UCSD-AML1 (cell line): Measurements from ENCODE around the gene LRRK1.

Experiments used
- DNase-seq: peaks from one replicate; lab custom pipeline; 2025; ENCODE audit not compliant: unreplicated experiment; lab: John Stamatoyannopoulos, UW

LRRK1 gene

DNA sequence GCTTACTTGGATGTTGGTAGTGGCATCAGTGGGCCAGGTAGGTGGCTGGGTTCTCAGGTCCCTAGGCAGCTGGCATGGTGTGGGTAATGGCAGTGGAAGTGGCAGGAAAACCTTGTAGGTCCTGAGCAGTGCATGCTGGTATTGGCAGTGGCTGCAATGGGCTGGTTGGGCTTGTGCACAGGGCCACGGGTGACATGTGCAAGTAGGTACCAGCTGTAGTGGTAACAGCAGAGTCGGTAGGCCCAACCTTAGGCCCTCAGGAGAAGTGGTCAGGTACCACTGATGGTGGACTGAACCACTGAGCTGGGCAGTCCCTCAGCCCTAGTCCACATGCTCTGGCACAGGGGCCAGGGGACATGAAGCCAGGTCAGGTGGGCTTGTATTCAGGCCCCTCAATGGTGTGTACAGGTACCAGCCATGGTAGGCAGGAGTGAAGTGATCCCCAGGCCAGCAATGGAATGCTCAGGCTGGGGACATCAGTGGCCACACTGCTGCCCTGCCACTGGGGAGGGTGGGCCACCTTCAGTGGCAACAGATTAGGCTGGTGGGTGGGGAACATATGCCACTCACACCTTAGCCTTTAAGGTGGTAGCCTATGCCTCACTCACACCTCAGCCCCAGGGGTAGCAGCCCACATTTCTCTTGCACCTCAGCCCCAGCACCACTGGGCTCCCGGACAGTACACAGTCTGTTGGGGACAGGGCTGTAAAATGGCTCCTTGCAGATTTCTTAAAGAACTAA lies 118.1 kb downstream of the LRRK1 start:
- no peak for DNase-seq

DNA sequence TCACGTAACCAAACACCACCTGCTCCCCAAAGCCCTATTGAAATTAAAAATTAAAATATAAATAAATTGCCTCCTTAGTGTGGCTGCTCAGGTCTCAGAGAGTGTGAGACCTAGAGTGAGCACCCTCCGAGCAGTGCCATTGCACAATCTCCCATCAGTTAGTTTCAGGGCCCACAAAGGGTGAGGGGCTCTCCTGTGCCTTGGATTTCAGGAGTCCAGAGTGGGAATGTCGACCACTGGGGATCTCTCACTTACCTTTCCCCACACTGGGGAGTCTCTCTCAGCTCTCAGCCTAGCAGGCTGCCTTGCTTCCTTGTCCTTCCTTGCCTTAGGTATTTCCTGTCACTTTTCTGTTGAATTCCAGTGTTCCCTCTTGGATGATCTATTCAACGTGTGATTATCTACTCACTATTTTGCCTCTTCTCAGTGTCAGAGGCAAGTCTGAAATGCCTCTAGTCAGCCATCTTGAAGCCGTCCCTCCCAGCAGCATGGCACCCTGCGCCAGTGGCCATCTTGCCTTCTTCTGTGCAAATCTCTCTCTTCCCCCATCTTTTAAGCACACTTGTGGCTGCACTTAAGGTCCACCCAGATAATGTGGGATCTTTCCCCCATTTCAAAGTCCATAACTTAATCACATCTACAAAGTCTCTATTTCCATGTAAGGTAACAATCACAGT lies 119.3 kb downstream of the LRRK1 start:
- no peak for DNase-seq

DNA sequence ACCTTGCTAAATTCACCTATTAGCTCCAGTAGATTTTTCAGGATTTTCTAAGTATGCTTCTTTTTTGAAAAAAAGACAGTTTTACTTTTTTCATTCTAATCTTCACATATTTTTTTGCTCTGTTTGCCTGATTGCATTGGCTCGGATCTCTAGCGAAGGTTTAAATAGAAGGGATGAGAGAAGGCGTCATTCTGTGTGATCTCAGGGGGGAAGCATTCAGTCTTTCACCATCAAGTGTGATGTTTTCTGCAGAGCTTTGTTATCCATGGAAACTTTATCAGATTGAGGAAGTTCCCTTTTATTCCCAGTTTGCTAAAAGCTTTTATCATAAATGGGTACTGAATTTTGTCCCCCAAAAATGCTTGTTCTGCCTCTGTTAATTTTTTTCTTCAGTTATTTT lies 120.3 kb downstream of the LRRK1 start:
- no peak for DNase-seq

DNA sequence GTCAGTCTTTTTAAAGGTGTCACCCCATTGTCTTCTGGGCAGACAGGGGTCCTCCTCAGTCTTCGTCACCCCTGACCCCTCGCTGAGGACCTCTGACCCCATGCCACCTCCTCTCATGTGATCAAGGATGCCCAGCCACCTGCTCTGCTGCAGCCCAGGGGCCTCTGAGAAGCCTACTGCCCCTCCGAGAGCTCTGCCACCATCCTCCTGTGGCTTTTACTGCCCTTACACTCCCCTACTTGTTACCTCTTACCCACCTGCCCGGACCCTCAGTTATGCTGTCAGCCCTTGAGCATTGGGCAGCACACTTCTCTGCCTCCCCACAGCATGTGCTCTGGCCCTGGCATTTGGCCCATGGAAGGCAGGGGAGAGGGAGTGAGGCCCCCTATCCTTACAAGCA lies 123.2 kb downstream of the LRRK1 start:
- DNase-seq, result no peak

DNA sequence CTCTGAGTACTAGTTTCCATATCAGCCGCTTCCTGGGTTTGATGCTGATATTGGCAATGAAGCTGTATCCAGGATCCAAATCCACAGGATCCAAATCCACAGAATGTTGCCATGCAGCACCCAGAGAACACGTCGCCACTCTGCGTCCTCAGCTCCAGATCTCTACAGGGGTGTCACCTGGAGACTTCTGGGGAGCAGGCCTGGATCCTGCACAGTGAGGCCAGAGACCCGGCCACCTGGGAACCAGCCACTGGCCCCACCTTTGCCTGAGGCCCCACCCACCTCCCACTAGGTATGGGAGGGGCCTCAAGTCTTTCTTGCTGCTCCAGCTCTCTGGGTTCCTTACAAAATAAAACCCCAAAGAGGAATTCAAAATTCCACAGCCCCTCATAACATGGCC lies 123.9 kb downstream of the LRRK1 start:
- no peak for DNase-seq

DNA sequence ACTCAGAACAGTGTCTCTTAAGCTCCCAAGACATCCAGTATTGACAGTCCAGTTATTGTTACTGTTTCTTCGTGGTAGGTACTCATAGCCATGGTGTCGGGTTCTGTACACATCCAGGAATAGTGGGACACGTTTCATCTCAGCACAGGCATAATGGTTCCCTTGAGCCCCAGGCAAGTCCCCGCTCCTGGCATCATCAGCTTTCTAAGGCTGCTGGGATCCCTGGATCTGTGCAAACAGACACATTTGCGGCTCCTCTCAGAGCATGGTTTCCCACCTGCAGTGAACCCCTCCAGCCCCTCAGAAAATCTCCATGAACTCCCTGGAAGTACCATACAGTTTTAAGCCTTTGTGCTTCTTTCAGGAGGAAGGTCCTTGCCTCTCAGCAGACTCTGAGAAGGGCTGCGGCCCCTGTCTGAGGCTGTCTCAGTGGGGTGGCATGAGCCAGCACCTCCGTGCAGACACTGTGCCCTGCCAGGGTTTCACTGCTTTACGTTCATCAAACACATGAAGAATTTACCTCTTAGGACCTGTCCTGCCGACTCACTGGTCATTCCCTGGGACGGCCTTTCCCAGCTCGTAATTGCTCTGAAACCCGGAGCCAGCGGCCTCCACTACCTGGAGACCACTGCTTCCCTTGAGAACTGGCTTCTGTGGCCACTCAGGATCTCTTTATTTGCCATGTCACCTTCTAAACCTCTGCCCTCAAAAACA lies 124.9 kb downstream of the LRRK1 start:
- no peak for DNase-seq

DNA sequence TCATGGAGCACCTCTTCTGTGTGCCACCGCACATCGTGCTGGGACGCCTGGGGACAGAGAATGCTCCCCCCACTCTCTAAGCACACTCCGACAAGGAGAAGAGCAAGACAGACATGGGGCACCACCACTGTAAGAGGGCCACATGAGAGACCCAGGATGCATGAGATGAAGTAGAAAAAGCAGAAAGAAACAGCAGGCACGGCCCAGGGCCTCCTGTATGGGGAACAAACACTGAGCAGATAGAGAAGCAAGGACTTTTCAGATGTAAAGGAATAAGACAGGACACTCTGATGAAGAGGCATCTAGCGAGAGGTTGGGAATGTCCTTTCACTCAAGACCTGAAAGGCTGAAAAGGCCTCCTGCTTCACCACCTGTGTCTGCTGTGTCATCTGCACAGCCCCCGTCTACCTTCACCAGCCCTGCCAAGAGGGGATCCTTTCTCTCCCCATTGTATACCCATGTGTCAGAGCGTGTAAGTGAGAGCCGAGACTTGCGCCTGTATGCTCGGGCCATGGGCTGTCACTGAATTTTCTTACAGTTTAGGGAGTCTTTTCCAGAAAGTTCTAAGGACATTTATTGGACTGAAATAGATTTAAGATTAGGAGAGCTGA lies 125.6 kb downstream of the LRRK1 start:
- DNase-seq, result no peak

DNA sequence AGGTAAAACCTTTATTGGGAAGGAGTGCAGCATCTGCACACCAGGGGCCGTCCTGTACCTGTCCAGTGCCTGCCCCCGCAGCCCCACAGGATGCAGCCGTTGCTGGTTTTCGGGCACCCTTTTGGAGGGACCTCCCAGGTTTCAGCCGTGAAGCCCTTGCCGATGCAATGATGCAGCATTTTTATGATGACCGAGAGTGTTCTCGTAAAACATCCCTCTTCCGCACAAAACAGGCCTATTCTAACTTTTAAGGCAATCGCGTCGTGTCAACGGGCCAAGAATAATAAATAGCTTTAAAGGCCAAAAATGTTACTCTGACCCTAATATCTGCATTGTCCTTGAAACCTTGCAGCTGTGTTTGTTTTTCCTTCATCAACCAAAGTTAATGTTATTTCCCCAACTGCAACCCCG lies 126.1 kb downstream of the LRRK1 start:
- no peak for DNase-seq

DNA sequence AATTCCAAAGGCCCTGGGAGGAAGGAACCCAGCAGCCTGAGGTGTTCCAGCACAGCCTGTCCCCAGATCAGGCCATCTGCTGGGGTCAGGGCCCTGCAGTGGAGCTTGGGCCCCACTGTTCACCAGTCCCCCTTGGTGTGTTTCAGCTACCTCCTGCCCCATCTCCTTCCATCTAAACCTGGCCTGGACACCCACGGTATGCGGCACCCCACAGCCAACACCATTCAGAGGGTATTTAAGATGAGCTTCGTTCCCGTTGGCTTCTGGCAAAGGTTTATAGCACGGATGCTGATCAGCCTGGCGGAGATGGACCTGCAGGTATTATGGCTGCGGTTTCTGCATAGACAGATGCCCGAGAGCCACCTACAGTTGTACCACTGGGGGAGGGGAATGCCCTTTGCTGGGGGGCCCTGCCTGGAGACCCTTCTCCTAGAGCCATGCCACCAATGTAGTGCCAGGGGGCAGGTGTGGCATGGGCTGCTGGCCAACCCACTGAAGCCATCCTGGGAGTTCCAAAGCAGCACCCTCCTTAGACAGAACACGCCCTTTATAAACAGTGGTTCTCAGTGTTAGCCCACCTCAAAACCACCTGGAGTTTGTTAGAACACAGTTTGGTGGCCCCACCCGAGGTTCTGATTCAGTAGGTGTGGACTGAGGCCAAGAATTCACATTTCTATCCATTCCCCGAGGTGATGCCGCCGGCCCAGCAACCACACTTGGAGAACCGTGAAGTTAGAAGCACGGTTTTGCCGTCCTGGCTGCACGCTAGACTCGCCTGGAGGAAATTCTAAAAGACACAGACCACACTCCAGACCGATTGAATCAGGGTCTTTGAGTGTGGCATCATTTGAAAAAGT lies 126.9 kb downstream of the LRRK1 start:
- DNase-seq, result no peak

DNA sequence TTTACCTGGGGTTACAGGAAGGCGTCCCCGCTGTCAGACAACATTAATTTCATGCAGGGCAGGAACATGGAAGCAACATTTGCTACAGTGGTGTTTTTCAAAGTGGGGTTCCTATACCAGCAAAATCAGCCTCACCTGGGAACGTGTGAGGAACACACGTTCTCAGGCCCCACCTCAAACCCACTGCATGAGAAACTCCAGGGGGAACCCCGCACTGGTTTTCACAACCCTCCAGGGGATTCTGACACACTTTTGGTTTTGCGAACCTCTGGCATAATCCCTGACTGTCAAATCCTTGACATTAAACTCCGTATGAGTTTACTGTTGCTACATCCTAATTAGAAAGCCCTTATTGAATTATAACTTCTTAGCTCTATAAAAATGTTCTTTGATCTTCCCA lies 127.7 kb downstream of the LRRK1 start:
- DNase-seq, result no peak

DNA sequence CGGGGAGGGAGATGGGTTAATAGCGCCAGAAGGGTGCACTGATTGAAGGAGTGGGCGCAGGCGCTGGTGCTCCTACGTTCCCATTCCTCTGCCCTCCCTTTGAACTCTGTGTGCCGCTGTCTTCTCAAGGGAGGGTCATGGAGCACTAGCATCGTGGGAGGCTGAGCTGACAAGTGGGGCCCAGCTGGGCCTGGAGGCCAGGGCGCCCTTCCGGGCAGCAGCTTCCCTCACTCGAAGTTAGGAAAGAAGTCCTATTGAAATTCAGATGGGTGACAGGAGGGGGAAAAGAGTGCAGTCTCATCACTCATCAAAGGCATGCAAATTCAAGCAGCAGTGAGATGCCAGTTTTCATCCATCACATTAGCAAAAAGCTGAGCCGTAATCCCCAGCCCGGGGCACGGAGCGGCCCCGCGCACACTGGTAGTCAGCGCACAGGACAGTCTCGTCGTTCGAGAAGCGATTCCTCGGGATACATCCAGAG lies 128.2 kb downstream of the LRRK1 start:
- no peak for DNase-seq

DNA sequence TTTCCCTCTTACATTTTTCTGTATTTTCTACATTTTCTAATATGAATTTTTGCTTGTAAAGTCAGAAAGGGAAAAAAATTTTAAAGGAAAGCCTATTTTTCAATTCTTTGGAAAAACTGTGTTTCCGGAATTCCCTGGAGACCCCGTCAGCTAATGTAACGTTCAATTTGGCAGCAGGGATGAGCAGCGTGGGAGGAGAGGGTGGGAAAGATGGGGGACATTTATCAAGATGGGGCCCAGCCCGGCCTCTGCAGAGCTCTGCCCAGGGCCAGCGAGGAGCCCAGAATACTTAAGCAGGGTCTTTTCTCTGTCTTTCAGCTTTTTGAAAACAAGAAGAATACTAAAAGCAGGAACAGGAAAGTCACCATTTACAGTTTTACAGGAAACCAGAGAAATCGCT lies 129.0 kb downstream of the LRRK1 start:
- no peak for DNase-seq

DNA sequence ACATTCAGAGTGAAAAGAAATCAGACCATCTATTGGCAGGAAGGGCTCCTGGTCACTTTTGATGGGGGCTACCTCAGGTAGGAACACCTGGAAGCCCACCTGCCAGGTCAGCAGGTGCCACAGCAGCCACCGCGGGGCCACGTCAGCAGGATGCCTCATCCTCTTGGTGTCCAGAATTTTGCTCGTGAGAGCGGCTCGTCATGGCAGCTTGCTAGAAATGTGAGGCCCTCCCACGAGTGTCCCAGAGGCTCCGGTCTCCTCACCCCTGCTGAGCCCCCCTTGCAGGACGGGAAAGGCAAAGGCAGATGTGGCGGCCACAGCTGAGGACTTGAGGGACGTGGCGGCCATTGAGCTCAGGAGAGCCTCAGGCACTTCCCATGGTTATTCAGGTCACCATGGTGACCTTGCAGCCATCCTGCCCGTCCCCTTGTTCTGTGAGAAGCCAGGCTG lies 129.4 kb downstream of the LRRK1 start:
- no peak for DNase-seq

DNA sequence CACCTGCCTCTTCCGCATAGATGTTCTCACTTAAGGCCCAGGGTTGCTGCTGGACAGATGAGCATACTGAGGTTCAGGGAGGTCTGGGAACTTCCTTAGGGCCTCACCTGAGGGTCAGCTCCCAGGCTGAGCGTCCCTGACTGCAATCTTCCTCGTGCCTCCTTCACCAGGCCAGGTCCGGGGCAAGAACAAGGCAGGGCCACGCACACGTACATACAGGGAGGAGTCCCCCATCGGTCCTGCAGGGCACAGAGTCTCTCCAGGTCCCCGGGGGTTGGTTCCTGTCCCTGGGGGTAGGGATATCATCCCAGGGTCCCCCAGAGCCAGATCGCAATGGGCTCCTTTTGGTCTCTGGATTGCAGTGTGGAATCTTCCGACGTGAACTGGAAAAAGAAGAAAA lies 130.1 kb downstream of the LRRK1 start:
- DNase-seq, result no peak

DNA sequence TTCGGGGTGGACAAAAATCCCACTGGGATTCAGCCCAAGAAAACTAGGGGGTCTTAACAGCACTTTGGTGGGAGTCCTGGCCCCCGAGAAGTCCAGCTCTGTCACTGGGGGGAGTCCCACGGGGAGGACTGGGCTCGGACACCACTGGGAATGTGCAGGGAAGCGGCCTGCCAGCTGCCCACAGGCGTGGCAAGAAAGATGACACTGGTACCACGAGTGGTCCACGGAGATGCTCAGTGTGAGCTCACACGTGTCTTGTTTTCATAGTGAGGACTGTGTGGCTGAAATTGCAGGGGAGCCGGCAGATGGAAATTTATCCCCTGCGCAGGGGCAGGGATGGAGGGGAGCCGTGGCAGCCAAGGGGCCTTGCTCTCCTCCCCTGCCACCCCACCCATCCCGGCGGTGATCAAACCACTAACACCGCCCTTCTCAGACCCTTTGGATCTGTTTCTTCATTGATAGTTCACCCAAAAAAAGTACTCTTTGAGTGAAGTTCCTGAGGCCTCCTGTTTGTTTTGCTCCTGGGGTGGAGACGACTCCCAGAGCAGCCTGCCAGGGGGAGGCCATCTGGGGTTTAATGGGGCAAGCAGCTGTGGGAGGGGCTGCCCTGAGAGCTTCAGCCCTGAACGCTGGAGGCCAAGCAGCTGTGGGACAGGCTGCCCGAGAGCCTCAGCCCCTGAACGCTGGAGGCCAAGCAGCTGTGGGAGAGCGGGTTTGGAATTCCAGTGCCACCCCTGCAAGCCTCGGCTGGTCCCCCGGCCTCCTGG lies 130.9 kb downstream of the LRRK1 start:
- no peak for DNase-seq

DNA sequence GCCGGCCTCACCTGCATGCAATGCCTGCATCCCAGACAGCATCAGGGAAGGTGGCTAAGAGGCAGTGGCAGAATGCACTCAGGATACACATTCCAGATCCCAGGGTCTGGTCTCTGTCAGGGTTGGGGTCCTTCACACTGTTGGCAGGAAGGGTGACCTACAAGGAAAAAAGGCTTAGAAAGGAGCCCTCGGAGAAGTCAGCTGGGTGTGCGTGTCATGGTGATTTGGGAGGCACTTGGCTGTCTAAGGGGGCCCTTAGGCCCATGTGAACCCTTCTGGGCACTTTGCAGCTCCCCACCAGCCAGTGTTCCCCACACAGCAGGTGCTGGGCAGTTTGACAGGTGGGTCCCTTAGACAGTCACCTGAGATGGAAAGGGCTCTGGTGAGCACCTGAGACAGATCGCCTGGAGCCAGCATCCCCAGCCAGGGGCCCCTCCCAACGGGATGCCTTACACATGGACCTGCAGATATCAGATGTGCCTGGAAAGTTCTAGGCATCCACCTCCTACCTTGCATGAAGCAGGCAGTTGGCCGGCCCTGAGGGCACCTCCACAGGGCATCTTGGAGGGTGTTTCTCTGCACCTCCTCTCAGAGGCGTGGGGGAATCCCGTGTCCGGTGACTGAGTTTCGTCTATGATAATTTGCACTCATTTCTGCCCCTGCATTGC lies 131.6 kb downstream of the LRRK1 start:
- DNase-seq, result no peak

DNA sequence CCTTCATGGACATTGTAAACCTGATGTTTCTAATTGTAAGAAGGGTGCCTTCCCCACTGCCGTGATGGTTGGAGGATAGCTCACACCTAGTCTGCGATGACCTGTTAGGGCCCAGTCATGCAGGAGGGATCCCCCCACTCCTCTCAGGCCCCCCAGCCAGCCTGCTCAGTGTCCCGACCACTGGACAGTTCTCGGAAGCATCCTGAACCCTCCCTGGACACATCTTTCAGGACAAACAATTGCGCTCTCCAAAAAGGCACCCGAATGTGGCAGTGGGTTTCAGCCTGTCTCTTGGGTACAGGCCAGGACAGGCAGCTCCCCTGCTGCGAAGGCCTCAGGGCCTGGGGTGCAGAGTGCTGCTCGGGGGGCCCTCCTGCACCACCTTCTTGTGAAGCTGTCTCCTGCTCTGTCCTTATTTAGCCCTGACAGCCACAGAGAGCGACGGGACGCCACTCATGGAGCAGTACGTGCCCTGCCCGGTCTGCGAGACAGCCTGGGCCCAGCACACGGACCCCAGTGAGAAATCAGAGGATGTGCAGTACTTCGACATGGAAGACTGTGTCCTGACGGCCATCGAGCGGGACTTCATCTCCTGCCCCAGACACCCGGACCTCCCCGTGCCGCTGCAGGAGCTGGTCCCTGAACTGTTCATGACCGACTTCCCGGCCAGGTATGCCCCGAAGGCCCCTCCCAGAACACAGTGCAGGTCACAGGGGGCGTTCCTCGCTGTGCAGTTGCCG lies 132.3 kb downstream of the LRRK1 start:
- DNase-seq, result no peak

DNA sequence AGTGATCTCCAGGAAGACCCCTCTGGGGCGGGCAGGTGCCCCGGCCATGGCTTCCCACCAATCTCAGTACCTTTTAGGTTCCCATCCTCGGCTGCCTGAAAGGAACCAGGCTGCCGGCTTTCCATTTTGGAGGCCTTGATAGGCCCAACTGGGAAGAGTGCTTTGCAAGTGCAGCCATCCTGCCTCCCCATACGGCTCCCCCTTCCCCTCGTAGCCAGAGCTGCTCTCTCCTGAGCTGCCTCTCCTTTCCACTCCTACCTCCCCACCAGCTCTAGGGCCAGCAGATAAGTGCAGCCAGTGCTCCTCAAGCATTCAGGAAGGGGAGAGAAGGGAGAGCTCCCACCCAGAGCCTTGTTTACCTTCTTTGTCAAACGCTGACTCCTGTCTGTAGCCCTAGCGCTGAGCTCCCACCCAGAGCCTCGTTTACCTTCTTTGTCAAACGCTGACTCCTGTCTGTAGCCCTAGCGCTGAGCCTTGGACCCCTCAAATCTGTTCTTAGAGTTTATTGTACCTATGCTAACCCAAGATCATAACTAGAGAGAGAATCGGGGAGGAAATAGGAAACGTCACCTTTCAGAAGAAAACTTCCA lies 133.0 kb downstream of the LRRK1 start:
- no peak for DNase-seq
